HepG2 (cell line): ENCODE results near the gene ANKS4B. TPM values are rescaled to one million over a fixed set of nuclear protein-coding genes. Genes with fewer than 3 reads are reported as not detected.
A peak's percentile ranks its signal among the peaks of the same experiment; 100 is the strongest.
"Not testable (repeated sequence)": the region's sequence is repeated elsewhere in the genome, so short reads cannot be mapped to it uniquely, and the experiment has no call there.

Experiments used
- HNF4G ChIP-seq, 2 experiments: sonication (generic) in 1 of 2; formaldehyde crosslinking in 1 of 2; IDR thresholded peaks; 2 replicates each; pipeline versions ENCODE4 v1.4.0 to v1.6.1; 2011 to 2020; ENCODE audit warnings: borderline replicate concordance in 2 of 2, low read depth in 2 of 2, mild to moderate bottlenecking in 2 of 2, low read length in 1 of 2, missing genetic modification reagents in 1 of 2, moderate library complexity in 1 of 2
- KDM1A ChIP-seq: IDR thresholded peaks from 2 replicates; pipeline ENCODE4 v1.6.1; 2016; ENCODE audit warnings: missing compliant biosample characterization
- MIXL1 ChIP-seq: IDR thresholded peaks from 2 replicates; pipeline ENCODE4 v1.6.1; 2016
- NCOR1 ChIP-seq: fragments of 200-600 bp; sonication (generic); IDR thresholded peaks from 2 replicates; pipeline ENCODE4 v1.7.0; 2017; ENCODE audit warnings: antibody characterized with exemption, low read length, borderline replicate concordance
- NONO ChIP-seq, 2 experiments: fragments of 450-650 bp in 1 of 2; sonication (generic) in 1 of 2; formaldehyde crosslinking in 1 of 2; IDR thresholded peaks in 1 of 2; conservative IDR thresholded peaks in 1 of 2; 2 replicates each; pipeline versions ENCODE4 v1.6.1 to v1.8.0; 2017 to 2022; ENCODE audit warnings: mild to moderate bottlenecking in 1 of 2, missing genetic modification reagents in 1 of 2, moderate library complexity in 1 of 2
- RARA ChIP-seq: IDR thresholded peaks from 2 replicates; pipeline ENCODE4 v1.6.1; 2016; ENCODE audit warnings: missing genetic modification reagents, missing compliant biosample characterization
- ZMYM2 ChIP-seq: sonication (generic); formaldehyde crosslinking; IDR thresholded peaks from 2 replicates; pipeline ENCODE4 v1.8.0; 2022; ENCODE audit warnings: mild to moderate bottlenecking, missing genetic modification reagents
- ZMYM3 ChIP-seq: sonication (generic); formaldehyde crosslinking; IDR thresholded peaks from 2 replicates; pipeline ENCODE4 v1.5.1; 2020; ENCODE audit warnings: mild to moderate bottlenecking, missing genetic modification reagents
- ZNF644 ChIP-seq: IDR thresholded peaks from 2 replicates; pipeline ENCODE4 v1.6.1; 2016; ENCODE audit warnings: low read depth
- polyA plus RNA-seq, 8 experiments: library from polyadenylated mRNA; depleted of rRNA in 3 of 8; stranded (reverse) in 7 of 8; unstranded in 1 of 8; fragments of >200 nt; fragmentation: Illumina TruSeq in 4 of 8; extraction: Trizol in 4 of 8; gene quantifications; 2 replicates each; pipeline versions ENCODE4 v1.2.1 to v1.2.3, GENCODE V29; 2011 to 2016; ENCODE audit warnings: low read depth in 4 of 8, missing spikeins in 1 of 8, mixed read lengths in 1 of 8; ENCODE audit not compliant: insufficient read depth in 1 of 8
- total RNA-seq, 5 experiments: library from RNA; depleted of rRNA; stranded (reverse); fragments of >200 nt; fragmentation: Illumina TruSeq; extraction: Trizol; gene quantifications; 2 replicates each; pipeline ENCODE4 v1.2.3, GENCODE V29; 2016; ENCODE audit warnings: low read depth in 1 of 5
- TF ChIP-seq, protein P1 (sequence below): sonication (generic); formaldehyde crosslinking; IDR thresholded peaks from 2 replicates; pipeline ENCODE4 v1.4.0; 2020; ENCODE audit warnings: missing genetic modification reagents
- TF ChIP-seq, protein P2 (sequence below): sonication (generic); formaldehyde crosslinking; IDR thresholded peaks from 2 replicates; pipeline ENCODE4 v1.5.1; 2020; ENCODE audit warnings: mild to moderate bottlenecking, missing genetic modification reagents
- TF ChIP-seq, protein P3 (sequence below): sonication (generic); formaldehyde crosslinking; IDR thresholded peaks from 2 replicates; pipeline ENCODE4 v1.4.0; 2020; ENCODE audit warnings: missing genetic modification reagents, borderline replicate concordance

Gene ANKS4B
- total and polyA plus RNA-seq, 2 of the 13 experiments (the other 11 are each of a cell fraction or from before 2014, with no cell fraction given) = 6.5 to 30.0 TPM

DNA sequence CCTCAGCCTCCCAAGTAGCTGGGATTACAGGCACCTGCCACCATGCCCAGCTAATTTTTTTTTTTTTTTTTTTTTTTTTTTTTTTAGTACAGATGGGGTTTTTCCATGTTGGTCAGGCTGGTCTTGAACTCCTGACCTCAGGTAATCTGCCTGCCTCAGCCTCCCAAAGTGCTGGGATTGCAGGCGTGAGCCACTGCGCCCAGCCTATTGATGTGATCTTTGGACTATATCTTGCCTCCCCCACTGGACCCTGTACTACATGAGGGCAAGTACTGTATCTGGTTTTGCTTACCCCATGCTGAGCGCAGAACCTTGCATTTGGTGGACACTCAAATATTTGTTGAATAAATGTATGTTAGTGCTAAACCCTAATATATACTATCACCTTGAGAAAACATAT, 39.3 kb downstream of the ANKS4B start (continued):
- not testable (repeated sequence) for TF ChIP-seq NONO (IDR thresholded peaks at IDR 0.05); HNF4G (CRISPR knock-in tag; IDR thresholded peaks at IDR 0.05; ENCODE audit: borderline replicate concordance, low read depth)
- TF ChIP-seq NONO (CRISPR knock-in tag; conservative IDR thresholded peaks at IDR 0.05) = 0 out of 2 replicates have a peak, but pooled peaks have one; percentile 23
- TF ChIP-seq KDM1A (CRISPR knock-in tag) = peak; percentile 72; the same call in 1 of the 2 replicates
- peak; percentile 40; the same call in 1 of the 2 replicates for TF ChIP-seq HNF4G (IDR thresholded peaks at IDR 0.05; ENCODE audit: borderline replicate concordance, low read depth, low read length)
- TF ChIP-seq MIXL1 = 0 out of 2 replicates have a peak, but pooled peaks have one; percentile 41
- peak; percentile 40; the same call in 1 of the 2 replicates for TF ChIP-seq RARA (CRISPR knock-in tag)
- TF ChIP-seq, protein P1, sequence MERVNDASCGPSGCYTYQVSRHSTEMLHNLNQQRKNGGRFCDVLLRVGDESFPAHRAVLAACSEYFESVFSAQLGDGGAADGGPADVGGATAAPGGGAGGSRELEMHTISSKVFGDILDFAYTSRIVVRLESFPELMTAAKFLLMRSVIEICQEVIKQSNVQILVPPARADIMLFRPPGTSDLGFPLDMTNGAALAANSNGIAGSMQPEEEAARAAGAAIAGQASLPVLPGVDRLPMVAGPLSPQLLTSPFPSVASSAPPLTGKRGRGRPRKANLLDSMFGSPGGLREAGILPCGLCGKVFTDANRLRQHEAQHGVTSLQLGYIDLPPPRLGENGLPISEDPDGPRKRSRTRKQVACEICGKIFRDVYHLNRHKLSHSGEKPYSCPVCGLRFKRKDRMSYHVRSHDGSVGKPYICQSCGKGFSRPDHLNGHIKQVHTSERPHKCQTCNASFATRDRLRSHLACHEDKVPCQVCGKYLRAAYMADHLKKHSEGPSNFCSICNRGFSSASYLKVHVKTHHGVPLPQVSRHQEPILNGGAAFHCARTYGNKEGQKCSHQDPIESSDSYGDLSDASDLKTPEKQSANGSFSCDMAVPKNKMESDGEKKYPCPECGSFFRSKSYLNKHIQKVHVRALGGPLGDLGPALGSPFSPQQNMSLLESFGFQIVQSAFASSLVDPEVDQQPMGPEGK = 0 out of 2 replicates have a peak, but pooled peaks have one; percentile 18
- peak; percentile 42; the same call in 1 of the 2 replicates for TF ChIP-seq NCOR1
- TF ChIP-seq, protein P2, sequence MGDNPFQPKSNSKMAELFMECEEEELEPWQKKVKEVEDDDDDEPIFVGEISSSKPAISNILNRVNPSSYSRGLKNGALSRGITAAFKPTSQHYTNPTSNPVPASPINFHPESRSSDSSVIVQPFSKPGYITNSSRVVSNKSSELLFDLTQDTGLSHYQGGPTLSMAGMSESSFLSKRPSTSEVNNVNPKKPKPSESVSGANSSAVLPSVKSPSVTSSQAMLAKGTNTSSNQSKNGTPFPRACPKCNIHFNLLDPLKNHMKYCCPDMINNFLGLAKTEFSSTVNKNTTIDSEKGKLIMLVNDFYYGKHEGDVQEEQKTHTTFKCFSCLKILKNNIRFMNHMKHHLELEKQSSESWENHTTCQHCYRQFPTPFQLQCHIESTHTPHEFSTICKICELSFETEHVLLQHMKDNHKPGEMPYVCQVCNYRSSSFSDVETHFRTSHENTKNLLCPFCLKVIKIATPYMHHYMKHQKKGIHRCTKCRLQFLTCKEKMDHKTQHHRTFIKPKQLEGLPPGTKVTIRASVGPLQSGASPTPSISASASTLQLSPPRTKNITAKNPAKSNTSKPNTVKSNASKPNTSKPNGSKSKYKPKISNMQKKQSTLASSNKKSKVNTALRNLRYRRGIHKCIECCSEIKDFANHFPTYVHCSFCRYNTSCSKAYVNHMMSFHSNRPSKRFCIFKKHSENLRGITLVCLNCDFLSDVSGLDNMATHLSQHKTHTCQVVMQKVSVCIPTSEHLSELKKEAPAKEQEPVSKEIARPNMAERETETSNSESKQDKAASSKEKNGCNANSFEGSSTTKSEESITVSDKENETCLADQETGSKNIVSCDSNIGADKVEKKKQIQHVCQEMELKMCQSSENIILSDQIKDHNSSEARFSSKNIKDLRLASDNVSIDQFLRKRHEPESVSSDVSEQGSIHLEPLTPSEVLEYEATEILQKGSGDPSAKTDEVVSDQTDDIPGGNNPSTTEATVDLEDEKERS = 0 out of 2 replicates have a peak, but pooled peaks have one; percentile 35
- peak; percentile 80 for TF ChIP-seq ZMYM3 (CRISPR knock-in tag)
- TF ChIP-seq ZNF644 (CRISPR knock-in tag) = peak; percentile 54; the same call in 1 of the 2 replicates
- peak; percentile 41; the same call in 1 of the 2 replicates for TF ChIP-seq ZMYM2 (CRISPR knock-in tag)
- TF ChIP-seq, protein P3, sequence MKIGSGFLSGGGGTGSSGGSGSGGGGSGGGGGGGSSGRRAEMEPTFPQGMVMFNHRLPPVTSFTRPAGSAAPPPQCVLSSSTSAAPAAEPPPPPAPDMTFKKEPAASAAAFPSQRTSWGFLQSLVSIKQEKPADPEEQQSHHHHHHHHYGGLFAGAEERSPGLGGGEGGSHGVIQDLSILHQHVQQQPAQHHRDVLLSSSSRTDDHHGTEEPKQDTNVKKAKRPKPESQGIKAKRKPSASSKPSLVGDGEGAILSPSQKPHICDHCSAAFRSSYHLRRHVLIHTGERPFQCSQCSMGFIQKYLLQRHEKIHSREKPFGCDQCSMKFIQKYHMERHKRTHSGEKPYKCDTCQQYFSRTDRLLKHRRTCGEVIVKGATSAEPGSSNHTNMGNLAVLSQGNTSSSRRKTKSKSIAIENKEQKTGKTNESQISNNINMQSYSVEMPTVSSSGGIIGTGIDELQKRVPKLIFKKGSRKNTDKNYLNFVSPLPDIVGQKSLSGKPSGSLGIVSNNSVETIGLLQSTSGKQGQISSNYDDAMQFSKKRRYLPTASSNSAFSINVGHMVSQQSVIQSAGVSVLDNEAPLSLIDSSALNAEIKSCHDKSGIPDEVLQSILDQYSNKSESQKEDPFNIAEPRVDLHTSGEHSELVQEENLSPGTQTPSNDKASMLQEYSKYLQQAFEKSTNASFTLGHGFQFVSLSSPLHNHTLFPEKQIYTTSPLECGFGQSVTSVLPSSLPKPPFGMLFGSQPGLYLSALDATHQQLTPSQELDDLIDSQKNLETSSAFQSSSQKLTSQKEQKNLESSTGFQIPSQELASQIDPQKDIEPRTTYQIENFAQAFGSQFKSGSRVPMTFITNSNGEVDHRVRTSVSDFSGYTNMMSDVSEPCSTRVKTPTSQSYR (CRISPR knock-in tag) = peak; percentile 82; the same call in 1 of the 2 replicates
